H1 (cell line): ENCODE results near the gene C2orf81. TPM values are rescaled to one million over a fixed set of nuclear protein-coding genes. Genes with fewer than 3 reads are reported as not detected.

ENCODE experiments used
- CTCF ChIA-PET: fragments of 300-600 bp; sonication (Branson Sonifier 250); formaldehyde crosslinking; loops from one replicate; lab custom pipeline; 2021; ENCODE audit not compliant: partially characterized antibody; lab: Charles Lee
- POLR2A ChIA-PET: fragments of 300-600 bp; sonication (Branson Sonifier 250); formaldehyde crosslinking; loops from one replicate; lab custom pipeline; 2021; ENCODE audit warnings: inconsistent platforms; ENCODE audit not compliant: partially characterized antibody; lab: Charles Lee
- DNase-seq, 2 experiments: peaks; one replicate each; pipeline versions ENCODE4 v3.0.0 to v3.0.0-alpha.2; 2010 to 2022; ENCODE audit warnings: low spot score in 2 of 2, low read depth in 1 of 2, mixed read lengths in 1 of 2
- FAIRE-seq: peaks from 2 replicates; lab custom pipeline; 2011; peaks lifted over from hg19 to GRCh38; lab: Jason Lieb, UNC
- H2AFZ ChIP-seq: 2 replicates; pipeline ENCODE4 v1.8.1; 2012; ENCODE audit warnings: low read length, inconsistent platforms
- H2AK5ac ChIP-seq: 2 replicates; pipeline ENCODE4 v1.6.1; 2013; ENCODE audit warnings: low read depth, low read length
- H2BK120ac ChIP-seq: replicated peaks from 2 replicates; pipeline ENCODE3; 2013; ENCODE audit warnings: low read depth, low read length, inconsistent platforms
- H2BK12ac ChIP-seq: 2 replicates; pipeline ENCODE4 v1.6.1; 2013; ENCODE audit warnings: low read depth, low read length
- H2BK15ac ChIP-seq: 2 replicates; pipeline ENCODE4 v1.6.1; 2013; ENCODE audit warnings: low read length
- H2BK20ac ChIP-seq: 2 replicates; pipeline ENCODE4 v1.6.1; 2013; ENCODE audit warnings: low read length
- H2BK5ac ChIP-seq: 2 replicates; pipeline ENCODE4 v1.6.1; 2013; ENCODE audit warnings: low read depth, low read length
- H3K14ac ChIP-seq: 2 replicates; pipeline ENCODE4 v1.6.1; 2013; ENCODE audit warnings: inconsistent platforms; ENCODE audit not compliant: insufficient read length
- H3K18ac ChIP-seq: 2 replicates; pipeline ENCODE4 v1.6.1; 2013; ENCODE audit warnings: low read length; ENCODE audit errors: extremely low read depth
- H3K23ac ChIP-seq: 2 replicates; pipeline ENCODE4 v1.6.1; 2013; ENCODE audit warnings: inconsistent platforms; ENCODE audit not compliant: insufficient read length
- H3K23me2 ChIP-seq: 2 replicates; pipeline ENCODE4 v1.6.1; 2013; ENCODE audit warnings: low read depth, low read length
- H3K27ac ChIP-seq: 2 replicates; pipeline ENCODE4 v1.6.1; 2011; ENCODE audit warnings: low read depth, low read length, inconsistent platforms
- H3K27me3 ChIP-seq, 4 experiments: replicated peaks in 1 of 4; 1 replicate in 1 of 4; 2 replicates in 3 of 4; pipeline versions ENCODE4 v1.6.1 to v1.8.1; 2011 to 2013; ENCODE audit warnings: low read length in 3 of 4, mild to moderate bottlenecking in 3 of 4, inconsistent platforms in 2 of 4, mixed read lengths in 2 of 4, moderate library complexity in 1 of 4; ENCODE audit not compliant: control insufficient read depth in 3 of 4, insufficient read depth in 3 of 4; ENCODE audit errors: extremely low read depth in 1 of 4
- H3K36me3 ChIP-seq, 4 experiments: 2 replicates each; pipeline versions ENCODE4 v1.6.1 to v1.8.1; 2011 to 2013; ENCODE audit warnings: mild to moderate bottlenecking in 4 of 4, low read length in 3 of 4, moderate library complexity in 2 of 4, control low read depth in 1 of 4, inconsistent platforms in 1 of 4; ENCODE audit not compliant: insufficient read depth in 4 of 4, control insufficient read depth in 2 of 4
- H3K4ac ChIP-seq: replicated peaks from 2 replicates; pipeline ENCODE3; 2013; ENCODE audit warnings: low read length, low read depth, mixed read lengths, inconsistent platforms; ENCODE audit not compliant: insufficient read length
- H3K4me1 ChIP-seq, 4 experiments: replicated peaks in 1 of 4; 1 replicate in 1 of 4; 2 replicates in 3 of 4; pipeline versions ENCODE4 v1.6.1 to v1.8.1; 2011 to 2013; ENCODE audit warnings: low read length in 3 of 4, inconsistent platforms in 2 of 4, mixed read lengths in 1 of 4; ENCODE audit not compliant: insufficient read depth in 4 of 4, control insufficient read depth in 3 of 4
- H3K4me2 ChIP-seq, 2 experiments: 2 replicates each; pipeline versions ENCODE4 v1.6.1 to v1.8.1; 2011 to 2013; ENCODE audit warnings: low read depth in 2 of 2, low read length in 2 of 2, control low read depth in 1 of 2, inconsistent platforms in 1 of 2, mild to moderate bottlenecking in 1 of 2; ENCODE audit not compliant: insufficient read depth in 1 of 2
- H3K4me3 ChIP-seq, 4 experiments: fragments of 200-600, 300-600 bp in 1 of 4; sonication (generic), shearing (Covaris generic), sonication (Bioruptor Twin) in 1 of 4; 2 replicates each; pipeline versions ENCODE4 v1.5.1 to v1.8.1; 2011 to 2016; ENCODE audit warnings: low read length in 4 of 4, low read depth in 3 of 4, control low read depth in 2 of 4, inconsistent platforms in 2 of 4, mild to moderate bottlenecking in 2 of 4, mixed read lengths in 1 of 4, moderate library complexity in 1 of 4; ENCODE audit not compliant: insufficient read depth in 2 of 4; ENCODE audit errors: extremely low read depth in 1 of 4
- H3K56ac ChIP-seq: replicated peaks from 2 replicates; pipeline ENCODE3; 2013; ENCODE audit warnings: low read depth, mild to moderate bottlenecking, mixed read lengths, low read length, inconsistent platforms; ENCODE audit not compliant: insufficient read length
- H3K79me1 ChIP-seq: 2 replicates; pipeline ENCODE4 v1.6.1; 2013; ENCODE audit warnings: low read depth, low read length, control low read depth
- H3K79me2 ChIP-seq, 2 experiments: 2 replicates each; pipeline versions ENCODE4 v1.6.1 to v1.8.1; 2012 to 2013; ENCODE audit warnings: low read length in 2 of 2, mild to moderate bottlenecking in 2 of 2, inconsistent platforms in 1 of 2; ENCODE audit not compliant: insufficient read depth in 2 of 2, control insufficient read depth in 1 of 2
- H3K9ac ChIP-seq, 4 experiments: replicated peaks in 1 of 4; 1 replicate in 1 of 4; 2 replicates in 3 of 4; pipeline versions ENCODE4 v1.6.1 to v1.8.1; 2011 to 2013; ENCODE audit warnings: low read depth in 3 of 4, low read length in 3 of 4, control low read depth in 2 of 4, mild to moderate bottlenecking in 2 of 4, moderate library complexity in 2 of 4, inconsistent platforms in 1 of 4; ENCODE audit errors: extremely low read depth in 1 of 4
- H3K9me3 ChIP-seq, 2 experiments: 2 replicates each; pipeline versions ENCODE4 v1.6.1 to v1.8.1; 2012 to 2013; ENCODE audit warnings: mild to moderate bottlenecking in 2 of 2, moderate library complexity in 2 of 2, control low read depth in 1 of 2, inconsistent platforms in 1 of 2, low read depth in 1 of 2, low read length in 1 of 2, mixed read lengths in 1 of 2; ENCODE audit not compliant: insufficient read depth in 2 of 2
- H4K20me1 ChIP-seq, 2 experiments: replicated peaks in 1 of 2; 2 replicates each; pipeline versions ENCODE3 to v1.8.1; 2011 to 2013; ENCODE audit warnings: inconsistent platforms in 2 of 2, low read length in 2 of 2, mild to moderate bottlenecking in 1 of 2; ENCODE audit not compliant: insufficient read depth in 2 of 2, control insufficient read depth in 1 of 2
- H4K5ac ChIP-seq: 2 replicates; pipeline ENCODE4 v1.6.1; 2013; ENCODE audit warnings: low read length, low read depth, mixed read lengths, inconsistent platforms; ENCODE audit not compliant: insufficient read length
- H4K8ac ChIP-seq: 2 replicates; pipeline ENCODE4 v1.8.0; 2013; ENCODE audit warnings: mild to moderate bottlenecking, moderate library complexity, low read length, inconsistent platforms; ENCODE audit not compliant: insufficient read depth; ENCODE audit errors: extremely low read depth
- H4K91ac ChIP-seq: replicated peaks from 2 replicates; pipeline ENCODE3; 2013; ENCODE audit warnings: low read length, mixed read lengths, inconsistent platforms; ENCODE audit not compliant: insufficient read length
- ASH2L ChIP-seq: fragments of 200-600, 300-600 bp; sonication (generic); IDR thresholded peaks from one replicate; pipeline ENCODE4 v1.7.1; 2017; ENCODE audit warnings: low read length
- ATF2 ChIP-seq: IDR thresholded peaks from 2 replicates; pipeline ENCODE4 v1.6.1; 2012; ENCODE audit warnings: low read length, inconsistent platforms
- CBX8 ChIP-seq: fragments of 300-800, 300-1000 bp; sonication (generic); IDR thresholded peaks from 2 replicates; pipeline ENCODE4 v1.7.1; 2016; ENCODE audit warnings: low read depth, low read length, borderline replicate concordance
- CEBPB ChIP-seq: IDR thresholded peaks from 2 replicates; pipeline ENCODE4 v1.6.1; 2012; ENCODE audit warnings: low read depth, low read length
- CTBP2 ChIP-seq: IDR thresholded peaks from 2 replicates; pipeline ENCODE4 v1.7.0; 2011; ENCODE audit warnings: borderline replicate concordance, mild to moderate bottlenecking, moderate library complexity, mixed read lengths, low read length; ENCODE audit not compliant: insufficient read depth, insufficient read length
- SAP30 ChIP-seq: fragments of 300-600 bp; sonication (generic); IDR thresholded peaks from 2 replicates; pipeline ENCODE4 v1.7.1; 2012; ENCODE audit warnings: low read length, moderate library complexity, mild to moderate bottlenecking, inconsistent platforms; ENCODE audit not compliant: insufficient read depth, insufficient replicate concordance
- SUZ12 ChIP-seq: fragments of 200-600 bp; sonication (generic); IDR thresholded peaks from 2 replicates; pipeline ENCODE4 v1.6.1; 2012; ENCODE audit warnings: mild to moderate bottlenecking, inconsistent platforms, low read length, moderate library complexity, mixed read lengths
- TAF1 ChIP-seq: IDR thresholded peaks from 2 replicates; pipeline ENCODE4 v1.6.1; 2011; ENCODE audit warnings: mild to moderate bottlenecking, low read depth, low read length
- YY1 ChIP-seq: IDR thresholded peaks from 2 replicates; pipeline ENCODE4 v1.6.1; 2011; ENCODE audit warnings: low read depth, mild to moderate bottlenecking, low read length
- WGBS, 2 experiments: shearing (Covaris generic) in 1 of 2; methylation state at CpG; one replicate each; pipeline versions ENCODE4 v1.1.6 to v1.1.7; 2013 to 2015; ENCODE audit warnings: low lambda C conversion rate in 2 of 2, mixed read lengths in 2 of 2, inconsistent platforms in 1 of 2, low coverage in 1 of 2, missing lambda C conversion rate in 1 of 2; ENCODE audit not compliant: insufficient replicate concordance in 2 of 2, insufficient coverage in 1 of 2, insufficient read length in 1 of 2; ENCODE audit errors: extremely low coverage in 1 of 2, missing lambda C conversion rate in 1 of 2; 5-methylcytosine and 5-hydroxymethylcytosine counted together
- polyA plus RNA-seq, 7 experiments: library from polyadenylated mRNA; depleted of rRNA in 3 of 7; stranded (reverse) in 5 of 7; unstranded in 2 of 7; fragments of >200 nt in 5 of 7; fragments of 200-250 nt in 2 of 7; gene quantifications; 1 replicate in 5 of 7; 2 replicates in 1 of 7; 4 replicates in 1 of 7; pipeline versions ENCODE4 v1.2.1 to v1.2.3, GENCODE V29; 2011 to 2013; ENCODE audit warnings: missing spikeins in 2 of 7, mixed read lengths in 2 of 7
- total RNA-seq: library from RNA; stranded (reverse); fragmentation: NEBNext Ultra II Directional; extraction: Animal tissue kit (Norgen Biotek cat#: 25700); gene quantifications from 2 replicates; pipeline ENCODE4 v1.2.1, GENCODE V29; 2021

C2orf81 gene
- total and polyA plus RNA-seq, 2 of the 8 experiments (the other 6 are each of a cell fraction or from before 2014, with no cell fraction given) = 1.6 to 3.3 TPM

- peak within 1 kb of the TSS; percentile 79 for H2AFZ ChIP-seq
- peak within 1 kb of the TSS; percentile 39; the same call in 1 of the 2 replicates for H2BK12ac ChIP-seq
- ChIA-PET CTCF (interaction anchor here (0.8 to 2.5 kb wide), 5 partner anchors 8 to 28 kb away, joined by 3 to 5 read pairs (median 3); no protein-coding TSS in a partner anchor), POLR2A (interaction anchor here (0.5 to 3.9 kb wide), 22 partner anchors 8 to 281 kb away, joined by 3 to 66 read pairs (median 6); partner anchors contain the start of genes C2orf81, CCDC142, INO80B and MRPL53)
- peak within 1 kb of the TSS; percentile 71 for H3K4ac ChIP-seq
- no peak within 1 kb of the TSS for H2BK120ac ChIP-seq
- H2AK5ac ChIP-seq = no peak within 1 kb of the TSS
- FAIRE-seq (peak; percentile 78), DNase-seq (peak in 1 of 2 experiments; percentile 94)
- H3K14ac ChIP-seq = no peak within 1 kb of the TSS
- peak within 1 kb of the TSS; percentile 96 for H3K18ac ChIP-seq
- peak within 1 kb of the TSS; percentile 64 to 77 (median 76) for H3K9ac ChIP-seq
- no peaks in the 10 kb centered on the region for H3K9me3 ChIP-seq
- peak within 1 kb of the TSS; percentile 68 to 92 for H3K4me2 ChIP-seq
- peaks cover 4 to 34% of the 10 kb centered on the region in 2 experiments; a peak in 2 of 4 replicates for H3K79me2 ChIP-seq
- no peak within 1 kb of the TSS for H3K23ac ChIP-seq
- peaks cover 0 to 6% of the 10 kb centered on the region in 2 experiments for H4K20me1 ChIP-seq
- H3K56ac ChIP-seq = peak within 1 kb of the TSS; percentile 60
- H4K91ac ChIP-seq = peak within 1 kb of the TSS; percentile 38
- H4K5ac ChIP-seq = peak within 1 kb of the TSS; percentile 72
- H2BK20ac ChIP-seq = no peak within 1 kb of the TSS
- H3K4me3 ChIP-seq = peak within 1 kb of the TSS; percentile 69 to 90 (median 80)
- peaks cover 4 to 21% (median 14%) of the 10 kb centered on the region in 4 experiments; a peak in 6 of 7 replicates for H3K4me1 ChIP-seq
- peak within 1 kb of the TSS; percentile 87 for H3K27ac ChIP-seq
- peaks cover 6% of the 10 kb centered on the region; the same call in 1 of the 2 replicates for H3K23me2 ChIP-seq
- peak within 1 kb of the TSS; percentile 72 for H4K8ac ChIP-seq
- 0 out of 2 replicates have a peak within 1 kb of the TSS, but pooled peaks have one; percentile 2 for H2BK15ac ChIP-seq
- H3K79me1 ChIP-seq = peaks cover 13% of the 10 kb centered on the region; the same call in 1 of the 2 replicates
- H3K36me3 ChIP-seq = no peaks in the 10 kb centered on the region
- H3K27me3 ChIP-seq = no peaks in the 10 kb centered on the region; a peak in 2 of 7 replicates
- WGBS, 2 experiments = 1% methylated on average over 75 of the region's 75 CpGs; no CpG with 5 or more reads in 1 of the 2 experiments
- H2BK5ac ChIP-seq = peak within 1 kb of the TSS; percentile 81
- 0 out of 2 replicates have a peak, but pooled peaks have one; percentile 24 for TF ChIP-seq SUZ12
- TF ChIP-seq CBX8 = no peak
- no peak for TF ChIP-seq CEBPB
- no peak for TF ChIP-seq ATF2
- peak; percentile 99 for TF ChIP-seq ASH2L
- TF ChIP-seq TAF1 = peak; percentile 82
- no peak for TF ChIP-seq CTBP2
- no peak for TF ChIP-seq YY1
- no peak for TF ChIP-seq SAP30
Measured at GRCh38 chr2:74441690-74442482, 20.5 kb upstream of the C2orf81 start, which contains the start of gene RTKN. TSS of gene RTKN (minus strand) at chr2:74441937. CDS start at chr2:74441816, 121 bp downstream.
